Activated naive CD4-positive, alpha-beta T cell treated with anti-CD3 and anti-CD28 coated beads, Interleukin-2, amount 50 U/mL, for 72 hours (primary cell): ENCODE results near the gene PTPRM. TPM values are rescaled to one million over a fixed set of nuclear protein-coding genes. Genes with fewer than 3 reads are reported as not detected.

Experiments
- ATAC-seq, 2 donors: fragments of 150-1000 bp; cut with Tn5 transposase; 2 replicates each; pipeline ENCODE4 v1.10.0; 2021; ENCODE audit warnings: mild to moderate bottlenecking in 2 of 2, moderate library complexity in 2 of 2
- DNase-seq, 2 donors: peaks; one replicate each; pipeline ENCODE4 v3.0.0; 2021 to 2022; ENCODE audit warnings: low spot score in 2 of 2
- H3K27ac Mint-ChIP-seq, 2 donors: one replicate each; pipeline ENCODE4 v1.8.0; 2022; ENCODE audit warnings: mild to moderate bottlenecking in 2 of 2, mixed read lengths in 2 of 2
- H3K36me3 Mint-ChIP-seq, 2 donors: one replicate each; pipeline ENCODE4 v1.8.0; 2022; ENCODE audit warnings: mixed read lengths in 2 of 2
- H3K9me3 Mint-ChIP-seq, 2 donors: one replicate each; pipeline ENCODE4 v1.8.0; 2022; ENCODE audit warnings: mixed read lengths in 2 of 2
- total RNA-seq, 2 donors: library from RNA; stranded (reverse); gene quantifications; one replicate each; pipeline ENCODE4 v1.2.3, GENCODE V29; 2022

Gene PTPRM
- total RNA-seq, 2 donors from 2014 or later: 1.7 to 2.8 TPM

- Mint-ChIP-seq H3K9me3 (peaks cover 3 to 7% of the 10 kb centered on the region in 2 donors), H3K36me3 (no peaks in the 10 kb centered on the region), H3K27ac (no peak overlapping the region)
- ATAC-seq (no peak), DNase-seq (no peak)
These were observed 787.2 kb downstream of the PTPRM start for GRCh38 chr18:8354304-8354703.

- Mint-ChIP-seq H3K27ac (no peak overlapping the region), H3K9me3 (peaks cover 0 to 7% of the 10 kb centered on the region in 2 donors), H3K36me3 (no peaks in the 10 kb centered on the region)
- no peak for DNase-seq
- ATAC-seq: no peak
These were observed 788.9 kb downstream of the PTPRM start for GRCh38 chr18:8356001-8356400.

- ATAC-seq: no peak
- H3K9me3 Mint-ChIP-seq: peaks cover 0 to 7% of the 10 kb centered on the region in 2 donors
- H3K27ac Mint-ChIP-seq: no peak overlapping the region
- no peak for DNase-seq
- H3K36me3 Mint-ChIP-seq: no peaks in the 10 kb centered on the region
These were observed 790.2 kb downstream of the PTPRM start for GRCh38 chr18:8357320-8357719.

- Mint-ChIP-seq H3K9me3 (peaks cover 0 to 4% of the 10 kb centered on the region in 2 donors), H3K27ac (no peak overlapping the region), H3K36me3 (no peaks in the 10 kb centered on the region)
- ATAC-seq: no peak
- DNase-seq: no peak
These were observed 791.1 kb downstream of the PTPRM start for GRCh38 chr18:8358033-8358765.

GRCh38 chr18:8359076-8359475, 792.0 kb downstream of the PTPRM start:
- no peak for ATAC-seq
- DNase-seq: no peak
- H3K36me3 Mint-ChIP-seq: no peaks in the 10 kb centered on the region

GRCh38 chr18:8359481-8359880, 792.4 kb downstream of the PTPRM start:
- DNase-seq (no peak), ATAC-seq (no peak)
- H3K36me3 Mint-ChIP-seq: no peaks in the 10 kb centered on the region
- H3K9me3 Mint-ChIP-seq: no peaks in the 10 kb centered on the region
- no peak overlapping the region for H3K27ac Mint-ChIP-seq

More at GRCh38 chr18:8359076-8359475, 792.0 kb downstream of the PTPRM start:
- no peak overlapping the region for H3K27ac Mint-ChIP-seq
- no peaks in the 10 kb centered on the region for H3K9me3 Mint-ChIP-seq

GRCh38 chr18:8361941-8362471, 794.9 kb downstream of the PTPRM start:
- DNase-seq (no peak), ATAC-seq (no peak)
- Mint-ChIP-seq H3K36me3 (no peaks in the 10 kb centered on the region), H3K27ac (no peak overlapping the region), H3K9me3 (no peaks in the 10 kb centered on the region)

- H3K27ac Mint-ChIP-seq: no peak overlapping the region
- H3K36me3 Mint-ChIP-seq: no peaks in the 10 kb centered on the region
- ATAC-seq (no peak), DNase-seq (no peak)
- no peaks in the 10 kb centered on the region for H3K9me3 Mint-ChIP-seq
These were observed 795.7 kb downstream of the PTPRM start for GRCh38 chr18:8362863-8363262.

GRCh38 chr18:8364385-8364784, 797.3 kb downstream of the PTPRM start:
- no peak overlapping the region for H3K27ac Mint-ChIP-seq
- no peak for DNase-seq

GRCh38 chr18:8365006-8365405, 797.9 kb downstream of the PTPRM start:
- Mint-ChIP-seq H3K36me3 (no peaks in the 10 kb centered on the region), H3K27ac (no peak overlapping the region), H3K9me3 (no peaks in the 10 kb centered on the region)
- DNase-seq (no peak), ATAC-seq (no peak)

More at GRCh38 chr18:8364385-8364784, 797.3 kb downstream of the PTPRM start:
- Mint-ChIP-seq H3K36me3 (no peaks in the 10 kb centered on the region), H3K9me3 (no peaks in the 10 kb centered on the region)
- no peak for ATAC-seq

- no peak for DNase-seq
- Mint-ChIP-seq H3K27ac (no peak overlapping the region), H3K36me3 (no peaks in the 10 kb centered on the region), H3K9me3 (no peaks in the 10 kb centered on the region)
- ATAC-seq: no peak
These were observed 798.4 kb downstream of the PTPRM start for GRCh38 chr18:8365528-8365927.

GRCh38 chr18:8366070-8366469, 799.0 kb downstream of the PTPRM start:
- no peak overlapping the region for H3K27ac Mint-ChIP-seq
- H3K9me3 Mint-ChIP-seq: no peaks in the 10 kb centered on the region
- no peaks in the 10 kb centered on the region for H3K36me3 Mint-ChIP-seq
- DNase-seq (no peak), ATAC-seq (no peak)

- no peak overlapping the region for H3K27ac Mint-ChIP-seq
- ATAC-seq (no peak), DNase-seq (no peak)
- no peaks in the 10 kb centered on the region for H3K9me3 Mint-ChIP-seq
- H3K36me3 Mint-ChIP-seq: no peaks in the 10 kb centered on the region
These were observed 799.5 kb downstream of the PTPRM start for GRCh38 chr18:8366656-8367055.

GRCh38 chr18:8367217-8367988, 800.3 kb downstream of the PTPRM start:
- ATAC-seq (peak in 1 of 2 donors; percentile 66), DNase-seq (peak in 1 of 2 donors; percentile 33)
- H3K9me3 Mint-ChIP-seq: no peaks in the 10 kb centered on the region
- no peaks in the 10 kb centered on the region for H3K36me3 Mint-ChIP-seq
- H3K27ac Mint-ChIP-seq: no peak overlapping the region

- no peaks in the 10 kb centered on the region for H3K9me3 Mint-ChIP-seq
- no peak for ATAC-seq
These were observed 801.5 kb downstream of the PTPRM start for GRCh38 chr18:8368512-8369217.

GRCh38 chr18:8373486-8373885, 806.4 kb downstream of the PTPRM start:
- no peaks in the 10 kb centered on the region for H3K9me3 Mint-ChIP-seq

More at GRCh38 chr18:8368512-8369217, 801.5 kb downstream of the PTPRM start:
- no peak for DNase-seq
- Mint-ChIP-seq H3K27ac (no peak overlapping the region), H3K36me3 (no peaks in the 10 kb centered on the region)

GRCh38 chr18:8374676-8375075, 807.6 kb downstream of the PTPRM start:
- no peaks in the 10 kb centered on the region for H3K9me3 Mint-ChIP-seq
- H3K27ac Mint-ChIP-seq: no peak overlapping the region
- ATAC-seq (no peak), DNase-seq (no peak)
- H3K36me3 Mint-ChIP-seq: no peaks in the 10 kb centered on the region

More at GRCh38 chr18:8373486-8373885, 806.4 kb downstream of the PTPRM start:
- H3K36me3 Mint-ChIP-seq: no peaks in the 10 kb centered on the region
- no peak for ATAC-seq
- DNase-seq: no peak
- no peak overlapping the region for H3K27ac Mint-ChIP-seq
